NB4 (cell line): ENCODE results near the gene C1QTNF1.
"Not testable (repeated sequence)": the region's sequence is repeated elsewhere in the genome, so short reads cannot be mapped to it uniquely, and the experiment has no call there.

ENCODE experiments used
- DNase-seq: peaks from one replicate; pipeline ENCODE4 v3.0.0; 2010; ENCODE audit warnings: low read depth
- H3K4me3 ChIP-seq: one replicate; pipeline ENCODE4 v1.5.1; 2011; ENCODE audit warnings: mild to moderate bottlenecking, low read depth, low read length, moderate library complexity
- MYC ChIP-seq: IDR thresholded peaks from 2 replicates; pipeline ENCODE4 v1.6.1; 2011; ENCODE audit warnings: low read depth, low read length
- POLR2A ChIP-seq: IDR thresholded peaks from 2 replicates; pipeline ENCODE4 v1.6.1; 2011; ENCODE audit warnings: mild to moderate bottlenecking; ENCODE audit not compliant: insufficient read length; ENCODE audit errors: extremely low read depth
- TF ChIP-seq, protein P1 (sequence below): IDR thresholded peaks from 2 replicates; pipeline ENCODE4 v1.6.1; 2011; ENCODE audit warnings: low read depth, low read length
- TF ChIP-seq, protein P2 (sequence below): IDR thresholded peaks from one replicate; pipeline ENCODE4 v1.5.1; 2012; ENCODE audit warnings: low read depth, low read length

C1QTNF1 gene

DNA sequence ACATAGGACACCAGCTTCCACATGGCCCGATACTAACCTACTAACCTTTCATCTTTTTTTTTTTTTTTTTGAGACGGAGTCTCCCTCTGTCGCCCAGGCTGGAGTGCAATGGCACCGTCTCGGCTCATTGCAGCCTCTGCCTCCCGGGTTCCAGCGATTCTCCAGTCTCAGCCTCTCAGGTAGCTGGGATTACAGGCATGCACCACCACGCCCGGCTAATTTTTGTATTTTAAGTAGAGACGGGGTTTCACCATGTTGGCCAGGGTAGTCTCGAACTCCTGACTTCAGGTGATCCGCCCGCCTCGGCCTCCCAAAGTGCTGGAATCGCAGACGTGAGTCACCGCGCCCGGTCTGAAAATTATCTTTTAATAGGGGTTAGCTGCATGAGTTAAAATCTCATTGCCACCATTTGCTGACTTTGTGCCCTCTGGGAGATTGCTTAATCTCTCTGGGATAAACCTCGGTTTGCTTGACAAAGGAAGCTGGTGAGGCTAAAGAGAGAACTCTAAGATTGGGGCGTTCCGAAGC, 50.2 kb downstream of the C1QTNF1 start:
- peak overlapping the region; percentile 1 for H3K4me3 ChIP-seq
- DNase-seq, result not testable (repeated sequence)
- 0 out of 2 replicates have a peak, but pooled peaks have one; percentile 22 for TF ChIP-seq MYC

DNA sequence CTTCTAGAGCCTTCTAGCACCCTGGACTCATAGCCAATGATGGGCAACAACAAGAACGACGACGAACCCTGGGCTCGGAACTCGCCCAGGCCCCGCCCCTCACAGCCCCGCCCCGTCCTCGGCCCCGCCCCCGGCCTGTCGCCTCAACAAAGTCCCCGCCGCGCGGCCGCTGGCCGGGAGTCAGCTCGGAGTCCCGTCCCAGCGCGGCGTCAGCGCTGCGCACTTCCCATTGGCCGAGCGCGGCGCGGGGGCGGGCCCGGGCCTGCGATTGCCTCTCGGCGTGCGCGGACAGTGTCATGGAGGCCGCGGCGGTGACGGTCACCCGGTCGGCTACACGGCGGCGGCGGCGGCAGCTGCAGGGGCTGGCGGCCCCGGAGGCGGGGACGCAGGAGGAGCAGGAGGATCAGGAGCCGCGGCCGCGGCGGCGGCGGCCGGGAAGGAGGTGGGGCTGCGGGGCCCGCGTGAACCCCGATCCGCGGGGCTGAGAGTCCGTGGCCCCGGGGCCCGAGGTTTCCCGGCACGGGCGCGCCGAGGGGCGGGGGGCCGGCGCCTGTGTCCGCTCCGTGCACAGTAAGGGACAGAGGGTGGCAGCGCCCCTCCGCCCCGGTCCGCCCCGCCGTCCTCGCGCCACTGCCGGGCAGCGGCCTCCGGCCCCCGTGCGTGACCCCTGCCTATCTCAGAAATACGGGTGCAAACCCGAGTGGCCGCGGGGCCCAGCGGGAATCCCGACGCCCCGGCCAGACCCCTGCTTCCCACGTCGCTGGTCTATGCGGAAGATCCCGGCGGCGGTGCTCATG, 50.9 kb downstream of the C1QTNF1 start, which contains the start of gene ENGASE:
Gene ENGASE, plus strand, starts transcription at position 176 of the 797 bp plus-strand sequence. Its CDS starts 121 bp downstream, at position 297.
- DNase-seq, result peak; percentile 93
- H3K4me3 ChIP-seq, result peak within 1 kb of the TSS; percentile 62

DNA sequence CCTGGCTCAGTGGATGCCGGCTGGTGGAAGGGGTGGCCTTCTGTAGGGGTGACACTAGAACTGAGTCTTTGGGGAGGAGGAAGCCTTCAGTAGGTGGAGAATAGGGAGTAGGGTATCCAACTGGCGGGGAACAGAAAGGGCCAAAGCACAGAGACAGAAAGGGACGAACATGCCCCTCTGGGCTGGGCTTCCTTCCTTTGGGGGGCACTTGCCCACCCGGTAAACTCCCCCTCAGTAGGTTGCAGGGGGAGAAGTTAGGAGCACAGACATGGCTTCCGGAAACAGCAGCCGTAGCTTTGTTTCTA, 51.4 kb downstream of the C1QTNF1 start:
- no peak for TF ChIP-seq MYC
- TF ChIP-seq POLR2A, result no peak
- TF ChIP-seq, protein P1, sequence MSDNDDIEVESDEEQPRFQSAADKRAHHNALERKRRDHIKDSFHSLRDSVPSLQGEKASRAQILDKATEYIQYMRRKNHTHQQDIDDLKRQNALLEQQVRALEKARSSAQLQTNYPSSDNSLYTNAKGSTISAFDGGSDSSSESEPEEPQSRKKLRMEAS, result no peak
- TF ChIP-seq, protein P2, sequence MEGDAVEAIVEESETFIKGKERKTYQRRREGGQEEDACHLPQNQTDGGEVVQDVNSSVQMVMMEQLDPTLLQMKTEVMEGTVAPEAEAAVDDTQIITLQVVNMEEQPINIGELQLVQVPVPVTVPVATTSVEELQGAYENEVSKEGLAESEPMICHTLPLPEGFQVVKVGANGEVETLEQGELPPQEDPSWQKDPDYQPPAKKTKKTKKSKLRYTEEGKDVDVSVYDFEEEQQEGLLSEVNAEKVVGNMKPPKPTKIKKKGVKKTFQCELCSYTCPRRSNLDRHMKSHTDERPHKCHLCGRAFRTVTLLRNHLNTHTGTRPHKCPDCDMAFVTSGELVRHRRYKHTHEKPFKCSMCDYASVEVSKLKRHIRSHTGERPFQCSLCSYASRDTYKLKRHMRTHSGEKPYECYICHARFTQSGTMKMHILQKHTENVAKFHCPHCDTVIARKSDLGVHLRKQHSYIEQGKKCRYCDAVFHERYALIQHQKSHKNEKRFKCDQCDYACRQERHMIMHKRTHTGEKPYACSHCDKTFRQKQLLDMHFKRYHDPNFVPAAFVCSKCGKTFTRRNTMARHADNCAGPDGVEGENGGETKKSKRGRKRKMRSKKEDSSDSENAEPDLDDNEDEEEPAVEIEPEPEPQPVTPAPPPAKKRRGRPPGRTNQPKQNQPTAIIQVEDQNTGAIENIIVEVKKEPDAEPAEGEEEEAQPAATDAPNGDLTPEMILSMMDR, result no peak
- peak; percentile 33 for DNase-seq

More for the DNA sequence above, 50.9 kb downstream of the C1QTNF1 start, which contains the start of gene ENGASE:
- TF ChIP-seq, protein P1, result no peak
- TF ChIP-seq POLR2A, result peak; percentile 41

DNA sequence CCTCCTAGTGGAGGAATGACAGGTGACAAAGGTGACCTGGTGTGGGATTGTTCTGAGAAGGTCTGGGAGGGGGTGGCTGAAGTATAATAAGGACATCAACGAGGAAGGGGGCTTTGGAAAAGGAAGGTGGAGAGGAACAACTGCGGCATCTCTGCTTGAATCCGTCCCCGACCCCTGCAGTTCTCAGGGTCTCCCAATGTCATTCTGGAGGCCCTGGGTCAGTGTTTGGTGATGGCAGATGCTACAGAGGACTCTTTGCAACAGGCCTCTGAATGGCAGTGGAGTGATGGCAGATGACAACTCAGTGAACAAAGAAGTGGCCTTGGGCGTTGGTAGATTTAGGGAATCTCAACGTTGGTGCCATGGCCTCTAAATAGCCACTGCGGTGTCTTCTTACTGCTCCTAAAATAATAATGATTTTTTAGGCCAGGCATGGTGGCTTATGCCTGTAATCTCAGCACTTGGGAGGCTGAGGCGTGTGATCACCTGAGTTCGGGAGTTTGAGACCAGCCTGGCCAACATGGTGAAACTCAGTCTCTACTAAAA, 52.0 kb downstream of the C1QTNF1 start:
- H3K4me3 ChIP-seq, result peak overlapping the region; percentile 62
- DNase-seq, result no peak
- TF ChIP-seq, protein P1, result no peak
- no peak for TF ChIP-seq MYC

More for the DNA sequence above, 51.4 kb downstream of the C1QTNF1 start:
- peak overlapping the region; percentile 62 for H3K4me3 ChIP-seq

DNA sequence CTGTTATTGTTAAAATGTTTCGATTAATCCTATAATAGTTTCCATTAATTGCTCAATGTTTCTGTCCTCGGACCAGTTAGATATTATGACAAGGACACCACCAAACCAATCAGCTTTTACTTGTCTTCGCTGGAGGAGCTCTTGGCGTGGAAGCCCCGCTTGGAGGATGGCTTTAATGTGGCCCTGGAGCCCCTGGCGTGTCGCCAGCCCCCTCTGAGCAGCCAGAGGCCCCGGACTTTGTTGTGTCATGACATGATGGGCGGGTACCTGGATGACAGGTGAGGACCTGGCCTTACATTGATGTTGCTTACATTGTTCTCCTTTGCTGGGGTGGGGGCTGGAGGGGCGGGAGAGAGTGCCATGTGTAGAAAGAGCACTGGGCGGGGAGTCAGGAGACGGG, 53.6 kb downstream of the C1QTNF1 start:
- TF ChIP-seq, protein P2, result no peak
- TF ChIP-seq, protein P1, result no peak
- TF ChIP-seq POLR2A (no peak), MYC (no peak)
- DNase-seq, result no peak
- H3K4me3 ChIP-seq, result no peak overlapping the region

DNA sequence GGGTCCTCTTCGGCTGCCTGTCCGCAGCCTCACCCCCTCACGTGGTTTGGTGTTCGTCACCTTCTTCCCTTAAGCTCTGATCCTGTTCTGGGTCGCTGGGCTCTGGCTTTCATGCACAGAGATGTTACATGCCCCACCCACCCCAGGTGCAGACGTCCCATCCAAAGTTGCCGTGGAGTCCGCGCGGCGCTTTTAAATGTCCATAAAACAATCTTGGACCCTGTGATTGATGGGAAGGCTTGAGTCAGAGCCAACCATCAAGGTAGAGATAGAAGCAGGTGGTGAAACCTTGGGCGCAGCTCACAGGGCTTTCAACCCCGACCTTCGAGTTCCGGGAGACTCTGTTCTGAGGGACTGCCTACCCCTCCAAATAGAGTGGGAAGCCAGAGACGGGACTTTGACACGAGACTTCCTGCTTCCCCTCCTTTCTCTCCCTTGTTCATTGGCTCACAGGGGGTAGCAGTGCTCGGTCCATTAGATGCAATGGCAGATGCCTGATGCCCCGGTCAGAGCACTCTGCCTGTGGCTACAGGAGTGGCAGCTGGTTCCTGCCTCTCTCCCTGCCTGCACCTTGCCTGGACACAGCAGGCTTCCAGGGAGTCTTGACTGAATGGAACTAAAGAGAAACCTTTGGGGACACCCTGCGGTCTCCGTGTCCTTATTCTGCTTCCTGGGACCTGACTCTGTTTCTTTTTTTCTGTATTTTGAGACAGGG, 54.7 kb downstream of the C1QTNF1 start:
- TF ChIP-seq POLR2A, result no peak
- TF ChIP-seq, protein P2, result no peak
- no peak for TF ChIP-seq MYC
- TF ChIP-seq, protein P1, result no peak
- DNase-seq, result no peak
- H3K4me3 ChIP-seq, result no peak overlapping the region
